Astrocyte of the cerebellum (primary cell): ENCODE measurements around the gene ADAMTS2.

ENCODE experiments used
- DNase-seq: peaks from one replicate; pipeline ENCODE4 v3.0.0-alpha.2; 2011; ENCODE audit warnings: low read depth
- H3K4me3 ChIP-seq: 2 replicates; pipeline ENCODE4 v1.5.1; 2011; ENCODE audit warnings: mild to moderate bottlenecking, low read depth, low read length, moderate library complexity
- in situ Hi-C: cut with HindIII; loops from 2 replicates; pipeline ENCODE4 v1.10.0; 2017; ENCODE audit warnings: low sequenced_read_pairs
- TF ChIP-seq, protein P1 (sequence below): IDR thresholded peaks from 2 replicates; pipeline ENCODE4 v1.5.1; 2012; ENCODE audit warnings: low read length, low read depth, moderate library complexity, mild to moderate bottlenecking; ENCODE audit errors: missing control alignments

ADAMTS2 gene

GRCh38 chr5:179166171-179166885 is 178.9 kb downstream of the ADAMTS2 start:
- H3K4me3 ChIP-seq, result no peak overlapping the region
- TF ChIP-seq, protein P1, sequence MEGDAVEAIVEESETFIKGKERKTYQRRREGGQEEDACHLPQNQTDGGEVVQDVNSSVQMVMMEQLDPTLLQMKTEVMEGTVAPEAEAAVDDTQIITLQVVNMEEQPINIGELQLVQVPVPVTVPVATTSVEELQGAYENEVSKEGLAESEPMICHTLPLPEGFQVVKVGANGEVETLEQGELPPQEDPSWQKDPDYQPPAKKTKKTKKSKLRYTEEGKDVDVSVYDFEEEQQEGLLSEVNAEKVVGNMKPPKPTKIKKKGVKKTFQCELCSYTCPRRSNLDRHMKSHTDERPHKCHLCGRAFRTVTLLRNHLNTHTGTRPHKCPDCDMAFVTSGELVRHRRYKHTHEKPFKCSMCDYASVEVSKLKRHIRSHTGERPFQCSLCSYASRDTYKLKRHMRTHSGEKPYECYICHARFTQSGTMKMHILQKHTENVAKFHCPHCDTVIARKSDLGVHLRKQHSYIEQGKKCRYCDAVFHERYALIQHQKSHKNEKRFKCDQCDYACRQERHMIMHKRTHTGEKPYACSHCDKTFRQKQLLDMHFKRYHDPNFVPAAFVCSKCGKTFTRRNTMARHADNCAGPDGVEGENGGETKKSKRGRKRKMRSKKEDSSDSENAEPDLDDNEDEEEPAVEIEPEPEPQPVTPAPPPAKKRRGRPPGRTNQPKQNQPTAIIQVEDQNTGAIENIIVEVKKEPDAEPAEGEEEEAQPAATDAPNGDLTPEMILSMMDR, result no peak
- no peak for DNase-seq
- in situ Hi-C loops, result no loop called here

DNA sequence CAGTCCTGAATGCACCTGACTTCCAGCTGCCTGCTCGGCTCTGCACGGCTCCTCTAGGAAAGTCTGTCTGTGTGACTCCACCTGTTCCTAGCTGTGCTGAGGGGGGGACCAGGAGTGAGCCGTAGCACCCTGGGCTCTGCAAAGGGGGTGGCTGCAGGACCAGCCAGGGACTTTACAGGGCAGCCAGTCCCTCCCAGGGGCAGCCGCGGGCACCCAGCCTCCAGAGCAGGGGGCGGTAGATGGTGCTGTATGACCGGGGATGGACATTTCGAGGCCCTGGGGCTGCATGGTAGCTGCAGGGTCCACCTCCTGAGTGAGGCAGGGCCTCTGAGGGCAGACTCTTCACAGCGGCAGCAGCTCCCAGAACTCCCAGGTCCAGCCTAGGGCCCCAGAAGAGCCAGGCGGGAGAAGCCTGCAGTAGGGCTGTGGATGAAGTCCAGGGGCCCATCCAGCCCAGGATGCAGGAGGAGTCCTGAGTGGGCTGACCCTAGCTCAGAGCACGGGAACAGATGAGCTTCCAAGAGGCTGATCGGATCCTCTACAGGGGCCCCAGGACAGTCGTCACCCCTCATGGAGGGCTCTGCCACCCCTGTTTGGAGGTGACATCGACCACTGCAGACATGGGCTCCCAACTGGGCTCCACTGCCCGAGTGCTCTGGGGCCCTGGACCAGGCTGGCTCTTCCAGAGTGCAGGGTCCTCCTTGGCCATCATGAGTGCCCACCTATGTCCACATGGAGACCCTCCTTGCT is 179.7 kb downstream of the ADAMTS2 start:
- DNase-seq, result no peak
- TF ChIP-seq, protein P1, result no peak
- in situ Hi-C loops, result no loop called here
- H3K4me3 ChIP-seq, result no peak overlapping the region

DNA sequence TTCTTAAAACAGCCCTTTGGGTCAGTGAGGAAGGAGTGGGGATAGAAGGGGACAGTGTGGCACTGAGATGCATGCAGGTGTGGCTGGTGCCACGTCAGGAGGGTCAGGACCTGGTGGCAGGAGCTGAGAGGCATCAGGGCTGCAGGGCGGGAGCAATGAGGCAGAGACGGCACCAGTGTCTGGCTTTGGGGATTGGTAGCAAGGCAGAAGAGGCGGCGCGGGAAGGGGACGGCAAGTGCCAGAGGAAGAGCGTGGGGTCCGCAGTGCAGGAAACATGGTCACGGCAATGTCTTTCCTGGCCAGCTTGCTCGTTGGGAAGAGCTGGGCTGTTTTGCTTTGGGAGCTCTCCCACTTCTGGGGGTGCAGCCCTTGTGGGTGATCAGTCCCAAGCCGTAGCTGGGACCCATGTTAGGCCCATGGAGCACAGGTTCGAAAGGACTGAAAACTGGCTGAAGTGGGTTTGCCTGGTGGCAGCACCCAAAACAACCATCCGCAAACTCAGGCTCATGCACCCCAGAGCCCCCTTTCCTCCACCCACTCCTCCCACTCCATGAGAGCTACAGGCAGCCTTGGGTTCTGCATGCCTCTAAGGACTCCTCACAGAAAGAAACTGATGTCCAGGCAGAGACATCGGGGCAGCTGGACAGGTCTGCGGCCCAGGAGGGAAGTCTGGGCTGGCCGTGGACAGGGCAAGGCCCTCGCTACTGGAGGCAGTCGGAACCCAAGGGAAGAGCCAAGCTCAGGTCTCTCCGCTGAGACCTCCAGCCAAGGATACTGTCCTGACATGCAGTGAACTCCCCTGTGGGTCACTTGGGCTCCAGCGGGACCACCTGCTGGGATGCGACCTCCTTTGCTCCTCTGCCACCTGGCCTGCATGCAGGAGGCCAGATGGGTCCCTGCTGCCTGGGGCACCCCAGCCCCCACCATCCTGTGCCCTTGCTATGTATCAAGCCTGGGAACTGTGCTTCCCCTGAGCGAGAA is 180.6 kb downstream of the ADAMTS2 start:
- DNase-seq, result no peak
- TF ChIP-seq, protein P1, result no peak
- H3K4me3 ChIP-seq, result no peak overlapping the region
- in situ Hi-C loops, result no loop called here

DNA sequence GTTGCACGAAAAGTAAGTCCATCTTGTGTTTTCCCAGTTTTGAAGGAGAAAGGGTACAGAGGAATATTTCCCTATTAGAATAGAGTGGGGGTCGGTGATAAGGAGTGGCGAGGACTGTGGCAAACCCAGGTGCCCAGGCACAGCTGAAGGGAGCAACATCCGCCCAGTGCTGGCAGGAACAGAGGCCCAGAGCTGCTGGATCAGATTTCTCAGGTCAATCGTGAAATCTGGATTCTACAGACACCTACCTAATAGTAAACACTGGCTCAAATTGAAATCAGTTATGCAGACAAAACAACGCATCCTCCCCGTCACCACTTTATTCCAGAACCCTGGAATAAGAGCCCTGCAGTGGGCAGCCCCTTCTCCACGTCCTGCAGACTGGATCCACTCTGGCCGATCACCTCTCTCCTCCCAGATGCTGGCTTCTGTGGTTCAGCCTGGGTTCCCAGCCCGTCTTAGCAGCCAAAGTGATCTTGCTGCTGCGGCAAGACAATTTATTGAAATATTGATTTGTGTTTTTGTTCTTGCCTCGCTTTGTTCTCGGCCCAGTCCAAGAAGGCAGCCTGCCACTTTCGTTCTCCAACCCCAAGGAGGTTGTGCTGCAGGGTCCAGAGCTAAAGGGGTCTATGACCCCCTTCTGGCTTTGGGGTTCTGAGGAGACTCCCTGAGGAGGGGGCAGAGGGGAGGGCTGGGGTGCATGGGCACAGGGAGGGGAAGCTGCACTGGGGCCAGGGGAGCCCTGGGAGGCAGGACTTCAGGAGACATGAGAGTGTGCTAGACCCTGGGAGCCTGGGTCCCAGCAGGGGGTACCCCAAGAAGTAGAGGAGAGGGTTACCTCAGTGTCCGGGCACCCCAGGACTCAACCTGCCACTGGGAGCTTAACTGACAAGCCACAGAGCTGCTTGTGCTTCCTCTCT is 181.8 kb downstream of the ADAMTS2 start:
- TF ChIP-seq, protein P1, result no peak
- in situ Hi-C loops, result no loop called here
- DNase-seq, result no peak
- no peak overlapping the region for H3K4me3 ChIP-seq

GRCh38 chr5:179162351-179163235 is 182.7 kb downstream of the ADAMTS2 start:
- in situ Hi-C loops, result no loop called here
- TF ChIP-seq, protein P1, result no peak
- DNase-seq, result no peak
- H3K4me3 ChIP-seq, result no peak overlapping the region
